NCI-H2227 (cell line): ENCODE results near the gene EBF3.

Experiments used
- DNase-seq: peaks from one replicate; lab custom pipeline; 2025; ENCODE audit not compliant: unreplicated experiment; lab: John Stamatoyannopoulos, UW

The EBF3 gene

DNA sequence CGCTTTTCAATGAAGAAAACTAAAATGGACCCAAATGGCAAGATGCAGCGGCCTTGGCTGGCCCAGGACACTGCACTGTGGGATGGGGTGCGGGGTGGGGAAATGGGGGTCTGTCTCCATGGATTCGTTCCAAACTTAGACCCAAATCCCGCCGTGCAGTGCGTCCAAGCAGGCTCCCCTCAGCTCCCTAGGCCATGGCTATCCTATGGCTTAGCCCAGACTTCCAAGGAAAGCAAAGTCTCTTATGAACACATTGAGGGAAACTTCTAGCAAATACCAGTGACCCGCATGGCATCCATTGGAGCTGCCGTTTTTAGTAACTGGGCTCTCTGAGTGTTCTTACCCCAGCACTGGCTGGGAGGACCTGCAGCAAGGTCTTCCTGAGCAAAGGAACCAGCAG, 122.5 kb downstream of the EBF3 start:
- no peak for DNase-seq

DNA sequence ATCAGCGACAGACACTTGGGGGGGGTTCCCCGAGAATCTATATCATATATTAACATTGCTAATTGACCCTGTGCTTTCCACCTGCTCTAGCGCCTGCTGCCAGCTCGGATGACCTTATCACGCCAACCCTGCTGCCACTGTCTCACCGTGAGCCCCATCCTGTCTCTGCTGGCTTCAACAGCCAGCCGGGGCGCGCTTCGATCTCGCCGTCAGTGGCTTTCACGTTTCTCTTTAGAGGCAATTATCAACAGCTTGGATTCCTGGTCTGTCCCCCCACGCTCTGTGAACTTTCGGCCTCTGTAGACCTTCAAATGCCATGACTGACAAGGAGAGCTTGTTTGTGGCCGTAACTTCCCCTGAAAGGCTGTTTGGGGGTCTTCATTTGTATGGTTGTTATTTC, 123.0 kb downstream of the EBF3 start:
- DNase-seq = no peak

DNA sequence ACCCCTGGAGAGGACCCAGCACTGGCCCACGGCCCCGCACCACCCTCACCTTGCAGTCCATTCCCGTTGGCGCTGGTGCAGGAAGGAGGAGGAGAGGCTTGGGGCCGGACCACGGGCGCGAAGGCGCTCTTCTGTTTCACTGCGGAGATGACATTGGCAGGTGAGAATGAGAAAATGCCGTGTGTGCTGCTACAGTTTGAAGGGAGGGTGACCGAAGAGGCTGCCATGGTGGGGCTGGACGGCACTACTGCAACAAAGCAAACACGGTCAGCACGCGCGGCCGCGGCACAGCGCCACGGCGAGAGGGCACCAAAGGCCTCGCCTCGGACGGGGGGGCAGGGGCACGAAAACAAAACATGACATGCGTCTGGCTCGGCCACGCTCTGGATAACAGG, 123.9 kb downstream of the EBF3 start:
- no peak for DNase-seq

DNA sequence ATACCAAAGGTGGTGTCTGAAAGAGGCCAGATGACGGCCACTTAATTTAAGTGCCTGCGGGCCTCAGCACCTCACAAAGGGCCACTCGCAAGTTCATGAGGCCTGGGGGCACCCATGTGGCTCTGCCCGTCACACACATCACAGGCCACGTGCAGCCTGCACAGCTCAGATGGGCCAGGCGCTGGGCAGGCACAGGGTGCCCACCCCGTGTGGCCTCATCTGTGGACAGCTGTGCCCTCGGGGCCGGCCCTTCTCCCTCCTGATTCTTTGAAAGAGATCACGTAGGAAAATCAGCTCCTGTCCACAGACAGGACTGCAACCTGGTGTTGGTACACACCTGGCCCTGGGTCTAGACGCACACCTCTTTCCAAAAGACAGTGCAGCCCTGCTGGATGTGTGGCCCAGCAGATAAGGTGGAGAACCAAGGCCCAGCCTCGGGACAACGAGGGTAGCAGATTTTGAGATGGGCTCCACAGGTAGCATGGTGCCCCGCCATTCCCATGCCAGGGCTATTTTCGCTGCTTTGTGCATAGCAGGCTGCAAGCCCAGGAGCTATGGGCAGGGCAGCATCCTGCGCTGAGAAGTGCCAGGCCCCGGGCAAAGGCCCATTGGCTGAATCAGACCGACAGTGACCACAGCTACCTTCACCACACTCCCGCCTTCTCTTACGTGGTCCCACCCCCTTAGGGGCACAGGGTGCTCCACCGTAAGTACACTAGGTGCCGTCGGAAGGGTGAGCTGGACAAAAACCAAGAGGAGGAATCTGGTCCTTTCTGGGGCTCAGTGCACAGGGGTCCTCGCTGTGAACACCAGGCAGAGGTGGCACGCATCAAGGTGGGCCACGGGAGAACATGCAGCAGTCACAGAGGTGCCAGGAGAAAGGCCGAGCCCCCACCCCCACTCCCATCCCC, 124.5 kb downstream of the EBF3 start:
- DNase-seq = no peak

DNA sequence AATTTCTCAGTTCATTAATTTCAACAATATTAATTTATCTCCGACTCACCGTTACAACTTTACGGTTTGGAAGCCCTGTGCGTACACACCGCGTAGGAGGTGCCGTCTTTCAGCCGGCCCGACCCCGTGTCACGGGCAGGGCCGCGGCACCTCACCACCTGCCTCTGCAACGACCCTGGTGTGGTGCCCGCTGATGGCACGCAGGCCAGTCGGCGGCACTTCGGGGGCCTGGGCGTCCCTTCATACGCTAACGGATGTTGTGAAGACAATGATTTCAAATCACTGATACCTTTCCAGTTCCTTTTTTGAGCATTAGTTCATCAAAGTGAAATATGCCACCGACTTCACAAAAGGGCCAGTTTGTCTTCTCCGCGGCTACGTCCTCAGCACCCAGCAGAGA, 125.3 kb downstream of the EBF3 start:
- no peak for DNase-seq

DNA sequence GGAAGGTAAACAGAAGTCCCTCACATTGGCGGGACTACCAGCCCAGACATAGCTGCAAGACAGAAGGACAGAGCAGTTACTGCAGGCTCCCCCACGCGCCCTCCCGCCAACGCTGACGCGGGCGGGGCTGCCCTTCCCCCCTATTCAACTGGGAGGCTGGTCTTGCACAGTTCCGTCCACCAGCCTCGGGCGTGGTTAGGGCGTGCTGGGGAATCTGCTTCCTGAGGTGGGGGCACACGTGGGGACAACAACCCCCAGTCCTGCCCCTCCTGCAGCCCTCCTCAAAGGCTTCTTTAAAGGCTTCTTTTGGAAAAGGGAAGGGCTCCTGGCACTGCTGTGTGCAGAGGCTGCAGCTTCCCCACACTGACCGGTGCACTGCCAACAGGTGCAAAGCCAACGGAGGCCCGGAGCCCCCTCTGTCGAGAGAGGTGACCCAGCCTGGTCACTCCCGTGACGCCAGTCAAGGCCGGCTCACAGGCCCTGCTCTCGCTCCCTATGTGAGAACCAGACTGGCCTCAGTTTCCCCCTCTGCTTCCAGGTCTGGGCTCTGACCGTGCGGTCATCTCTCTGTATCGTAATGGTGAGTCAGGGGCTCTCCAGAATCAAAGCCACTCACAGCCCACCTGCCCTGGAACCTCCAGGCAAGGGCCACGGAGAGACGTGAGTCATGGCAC, 126.0 kb downstream of the EBF3 start:
- DNase-seq = no peak

DNA sequence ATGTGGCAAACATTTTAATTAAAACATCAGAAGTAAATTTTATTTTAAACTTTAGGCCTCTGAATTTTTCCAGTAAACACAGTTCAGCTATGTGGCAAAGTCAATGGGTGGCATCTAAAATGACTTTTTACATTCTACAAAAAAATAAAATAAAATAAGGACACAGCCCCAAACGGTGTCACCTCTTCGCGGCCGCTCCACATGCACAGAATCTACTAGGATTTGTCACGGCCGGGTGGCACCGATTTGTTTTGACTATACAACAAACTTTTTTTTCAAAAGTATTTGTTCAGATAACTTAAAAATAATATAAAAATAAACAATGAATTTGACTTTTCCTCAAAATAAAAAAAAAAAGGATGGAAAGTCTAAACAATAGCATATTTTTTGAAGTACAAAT, 127.8 kb downstream of the EBF3 start:
- DNase-seq = no peak

DNA sequence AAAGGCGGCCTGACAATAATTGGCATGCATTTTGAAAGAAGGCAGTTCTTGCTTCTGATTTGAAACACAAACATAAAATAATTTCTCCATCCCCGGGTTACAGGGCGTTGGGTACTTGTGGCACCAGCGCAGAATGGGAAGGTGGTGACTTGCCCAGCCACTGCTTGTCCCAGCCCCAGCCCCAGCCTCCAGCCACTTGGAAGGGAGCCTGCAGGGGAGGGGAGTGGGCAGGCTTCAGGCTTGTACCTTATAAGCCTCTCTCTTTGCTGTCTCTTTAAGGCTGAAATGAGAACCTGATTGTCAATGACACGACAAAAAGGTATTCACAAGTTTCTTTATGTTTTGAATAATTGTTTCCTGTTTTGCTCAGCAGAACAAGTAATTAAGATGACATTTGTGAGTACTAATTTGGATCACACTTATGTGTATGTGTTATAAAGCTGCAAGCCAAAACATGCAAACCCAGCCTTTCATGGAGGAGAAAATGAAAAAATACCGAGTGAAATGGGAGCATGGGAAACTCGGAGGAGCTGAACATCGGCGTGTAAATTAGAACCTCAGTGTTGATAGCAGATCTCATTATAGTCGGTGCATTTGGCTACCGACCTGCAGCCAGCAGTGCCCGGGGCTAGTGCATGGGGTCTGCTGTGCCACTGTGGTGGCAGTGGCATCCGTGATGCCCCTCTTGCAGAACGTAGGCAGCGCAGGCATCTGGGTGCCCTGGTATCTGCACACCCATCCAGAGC, 129.9 kb downstream of the EBF3 start:
- no peak for DNase-seq

DNA sequence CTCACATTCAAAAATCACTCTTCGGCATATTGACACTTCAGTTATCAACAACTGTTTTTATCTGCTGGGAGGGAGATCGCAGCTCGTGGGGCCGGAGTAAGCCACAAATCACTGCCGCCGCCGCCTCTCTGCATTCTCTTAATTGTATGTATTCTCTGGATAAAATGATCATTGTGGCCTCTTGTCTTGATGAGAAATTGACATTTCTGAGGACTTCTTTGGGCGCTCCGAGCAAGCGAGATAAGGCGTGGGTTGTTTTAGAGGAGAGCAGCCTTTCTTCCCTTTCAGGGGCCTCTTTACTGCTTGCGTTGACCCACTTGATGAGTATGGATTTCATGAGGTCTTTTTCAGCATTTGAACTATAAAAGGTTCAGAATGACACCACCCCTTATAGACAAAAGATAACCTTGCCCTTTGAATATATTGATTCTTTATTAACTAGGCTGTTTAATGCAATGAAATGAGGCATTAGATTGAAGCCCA, 130.6 kb downstream of the EBF3 start:
- no peak for DNase-seq

DNA sequence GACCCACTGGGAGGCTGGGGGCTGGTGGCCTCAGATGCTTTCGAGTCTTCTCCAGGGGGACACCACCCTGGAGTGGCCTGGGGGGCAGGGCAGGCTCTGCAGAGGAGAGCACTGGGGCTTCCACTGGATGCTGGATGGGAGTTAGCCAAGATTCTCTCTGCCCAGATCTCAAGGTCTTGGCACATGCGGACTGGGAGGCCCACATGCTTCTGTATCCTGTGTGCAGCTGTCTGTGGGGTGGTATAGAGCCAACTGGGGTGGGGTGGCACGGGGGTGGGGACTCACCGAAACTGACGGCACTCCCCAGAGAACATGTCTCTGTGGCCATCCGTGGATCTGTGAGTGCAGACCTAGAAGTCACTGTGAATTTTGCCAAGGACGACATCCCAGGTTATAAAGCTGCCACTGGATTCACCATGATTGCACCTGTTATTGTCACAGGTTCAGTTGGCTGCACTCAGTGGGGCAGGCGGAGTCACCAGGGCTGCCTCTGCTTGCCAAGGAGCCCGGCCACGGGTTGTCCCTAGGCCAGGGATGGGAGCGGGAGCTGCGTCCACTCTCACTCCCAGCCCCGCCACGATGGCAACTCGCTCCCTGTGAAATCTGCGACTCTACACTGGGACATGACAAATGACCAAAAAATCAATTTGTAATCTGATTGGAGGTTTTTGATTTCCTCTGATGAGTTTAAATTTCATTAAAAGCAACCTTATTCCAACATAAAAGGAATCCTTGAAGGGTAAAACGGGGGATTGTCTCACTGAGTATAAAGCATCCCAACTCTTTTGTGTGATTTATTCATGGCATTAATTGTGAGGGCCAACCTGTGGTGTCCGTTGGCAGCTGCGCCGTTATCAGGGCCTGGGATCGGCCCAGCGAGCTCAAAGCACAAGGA, 131.3 kb downstream of the EBF3 start:
- no peak for DNase-seq

DNA sequence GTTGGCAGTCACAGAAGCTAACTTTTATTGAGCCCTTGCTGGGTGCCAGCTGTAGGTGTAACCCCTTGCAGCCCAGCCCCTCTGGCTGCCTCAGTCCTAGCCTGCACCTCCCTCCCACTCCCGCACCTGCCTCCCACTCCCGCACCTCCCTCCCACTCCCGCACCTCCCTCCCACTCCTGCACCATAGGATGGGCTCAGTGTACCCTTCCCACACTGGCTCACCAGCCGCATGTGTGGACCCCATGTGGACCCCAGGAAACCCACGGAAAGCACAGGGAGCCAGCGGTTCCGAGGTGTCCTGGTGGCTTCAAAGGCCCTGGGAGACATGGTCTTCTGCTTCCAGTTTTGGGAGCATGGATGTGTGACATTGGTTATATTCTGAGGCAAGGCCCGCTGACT, 132.9 kb downstream of the EBF3 start:
- DNase-seq = no peak

DNA sequence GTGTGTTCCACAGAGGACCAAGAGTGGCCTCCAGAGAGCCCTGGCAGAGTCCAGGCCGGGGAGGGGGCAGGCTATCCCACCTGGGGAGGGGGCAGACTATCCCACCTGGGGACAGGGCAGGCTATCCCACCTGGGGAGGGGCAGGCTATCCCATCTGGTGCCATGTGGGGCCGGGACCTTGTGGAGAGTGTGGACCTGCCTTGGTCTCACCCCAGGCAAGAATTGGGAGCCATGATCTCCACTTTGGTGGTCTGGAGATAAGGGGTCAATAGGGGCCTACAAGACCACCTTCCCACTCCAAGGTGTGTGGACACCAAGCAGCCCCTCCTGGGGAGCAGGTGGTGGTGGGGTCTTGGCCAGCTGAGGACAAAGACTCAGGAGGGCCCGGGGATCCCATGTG, 138.2 kb downstream of the EBF3 start:
- DNase-seq = no peak

DNA sequence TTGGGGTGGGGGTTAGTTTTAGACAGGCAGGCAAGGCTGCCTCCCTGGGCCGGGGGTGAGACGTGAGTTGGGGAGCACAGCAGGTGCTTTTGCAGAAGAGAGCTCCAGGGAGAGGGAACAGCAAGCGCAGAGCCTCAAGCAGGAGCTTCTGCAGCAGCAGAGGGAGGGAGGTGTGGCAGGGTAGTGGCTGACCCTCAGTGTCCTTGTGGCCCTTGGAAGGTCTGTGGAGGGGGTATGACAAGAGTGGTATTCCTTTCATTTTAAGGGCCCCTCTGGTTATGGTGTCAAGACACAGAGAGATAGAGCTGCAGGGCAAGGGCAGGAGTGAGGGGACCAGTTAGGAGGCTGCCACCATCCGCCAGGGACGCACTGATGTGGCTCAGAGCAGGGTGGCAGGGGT, 138.9 kb downstream of the EBF3 start:
- DNase-seq = no peak

DNA sequence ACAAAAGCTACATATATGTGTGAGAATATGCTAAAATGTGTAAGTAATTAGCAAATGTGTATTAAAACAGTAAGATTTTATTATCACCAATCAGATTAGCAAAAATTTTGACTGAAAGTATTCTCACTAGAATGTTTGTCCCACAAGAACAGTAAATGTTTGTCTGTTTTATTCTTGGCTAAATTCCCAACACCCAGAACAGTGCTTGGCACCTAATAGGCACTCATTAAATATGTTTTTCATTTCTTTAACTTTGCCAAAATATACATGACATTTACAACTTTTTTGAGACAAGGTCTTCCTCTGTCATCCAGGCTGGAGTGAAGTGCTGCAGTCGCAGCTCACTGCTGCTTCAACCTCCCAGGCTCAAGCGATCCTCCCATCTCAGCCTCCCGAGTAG, 143.6 kb downstream of the EBF3 start:
- DNase-seq = no peak

DNA sequence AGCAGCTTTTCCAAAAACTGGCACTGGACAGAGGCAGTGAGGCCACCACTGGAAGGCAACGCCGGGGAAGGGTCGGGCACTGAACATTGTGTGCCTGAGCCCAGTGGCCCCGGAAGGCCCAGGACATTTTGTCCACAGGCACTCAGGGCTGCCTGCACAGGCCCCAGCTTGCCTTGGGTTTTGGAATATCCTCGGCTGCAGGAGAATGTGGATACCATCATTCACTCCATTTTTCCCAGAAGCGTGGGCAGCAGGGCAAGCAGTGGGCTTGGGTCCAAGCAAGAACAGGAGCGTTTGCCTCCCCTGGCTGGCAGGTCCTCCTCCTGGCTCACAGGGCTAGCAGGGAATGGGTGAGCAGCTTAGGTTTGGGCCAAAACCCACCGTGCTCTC, 147.4 kb downstream of the EBF3 start:
- no peak for DNase-seq

DNA sequence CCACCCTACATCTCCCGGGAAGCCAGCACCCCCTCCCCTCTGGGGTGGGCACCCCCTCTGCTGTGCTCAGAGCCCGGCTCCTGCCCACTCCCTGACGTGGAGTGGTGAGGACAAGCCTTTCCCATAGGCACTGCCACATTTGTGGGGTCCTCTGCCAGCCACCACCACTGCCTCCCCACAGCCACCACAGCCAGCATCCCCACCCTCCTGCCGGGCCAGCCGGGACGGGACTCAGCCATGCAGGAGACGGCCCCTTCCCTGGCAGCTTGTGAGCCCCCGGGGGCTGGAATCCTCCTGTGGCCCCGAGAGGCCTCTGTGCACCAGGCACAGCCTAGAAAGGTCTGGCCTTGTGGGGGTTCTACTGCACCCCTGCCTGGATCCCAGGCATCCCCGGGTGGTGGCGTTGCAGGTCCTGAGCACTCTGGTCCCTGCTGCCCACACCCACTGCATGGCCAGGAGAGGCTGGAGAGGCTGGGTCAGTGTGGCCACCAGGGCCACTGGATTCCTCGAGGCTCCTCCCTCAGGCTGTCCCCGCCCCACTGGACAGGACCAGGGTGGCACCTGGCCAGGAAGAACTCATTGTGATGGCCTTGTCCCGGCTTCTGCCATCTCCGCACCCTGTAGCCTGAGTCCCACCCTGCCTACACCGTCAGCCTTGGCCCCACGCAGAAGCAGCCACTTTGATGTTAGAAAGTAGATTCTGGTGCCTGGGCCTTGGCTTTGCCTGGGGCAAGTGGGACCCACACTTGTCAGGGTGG, 148.0 kb downstream of the EBF3 start:
- DNase-seq = no peak

DNA sequence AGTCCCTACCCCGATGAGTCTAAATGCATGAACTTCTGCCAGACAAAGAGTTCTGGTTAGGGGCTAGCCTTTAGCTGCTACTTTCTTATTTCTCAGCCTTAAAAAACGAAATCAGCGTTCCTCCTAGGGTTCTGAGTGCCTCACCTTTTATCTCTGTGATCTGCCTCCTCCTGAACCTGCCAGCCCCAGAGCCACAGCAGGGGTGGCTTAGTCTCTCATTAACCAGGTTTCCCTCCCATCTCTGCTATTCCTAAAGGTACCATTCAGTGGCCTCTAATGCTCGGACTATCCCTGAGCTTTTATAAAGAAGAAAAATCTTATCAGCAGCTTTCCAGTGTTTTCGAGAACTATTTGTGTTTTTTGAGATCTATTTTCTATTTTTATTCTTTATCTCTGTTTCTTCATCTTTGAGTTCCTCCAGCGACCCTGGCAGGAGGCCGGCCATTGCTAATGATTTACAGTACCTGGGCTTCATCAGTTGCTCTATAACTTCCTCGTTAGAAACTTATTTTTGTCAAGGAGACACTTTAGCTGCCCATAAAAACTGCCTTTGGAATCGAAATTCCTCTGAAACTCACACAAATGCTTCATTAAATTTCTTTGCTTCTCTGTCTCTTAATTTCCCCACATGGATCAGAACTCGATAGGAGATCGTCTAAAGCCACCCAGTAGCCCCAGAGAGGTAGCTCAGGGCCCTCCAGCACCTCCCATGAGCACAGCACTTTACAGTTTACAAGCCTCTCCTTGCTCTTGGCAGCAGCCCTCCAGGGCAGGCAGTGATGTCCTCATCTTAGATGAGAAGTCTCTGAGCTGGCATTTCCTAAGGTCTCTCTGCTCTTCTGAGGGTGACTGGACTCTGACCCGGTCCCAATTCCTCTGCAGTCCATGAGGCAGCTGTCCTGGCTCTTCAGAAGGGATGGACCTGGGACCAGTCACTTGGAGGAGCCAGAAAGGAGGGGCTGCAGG, 149.1 kb downstream of the EBF3 start:
- DNase-seq = no peak

DNA sequence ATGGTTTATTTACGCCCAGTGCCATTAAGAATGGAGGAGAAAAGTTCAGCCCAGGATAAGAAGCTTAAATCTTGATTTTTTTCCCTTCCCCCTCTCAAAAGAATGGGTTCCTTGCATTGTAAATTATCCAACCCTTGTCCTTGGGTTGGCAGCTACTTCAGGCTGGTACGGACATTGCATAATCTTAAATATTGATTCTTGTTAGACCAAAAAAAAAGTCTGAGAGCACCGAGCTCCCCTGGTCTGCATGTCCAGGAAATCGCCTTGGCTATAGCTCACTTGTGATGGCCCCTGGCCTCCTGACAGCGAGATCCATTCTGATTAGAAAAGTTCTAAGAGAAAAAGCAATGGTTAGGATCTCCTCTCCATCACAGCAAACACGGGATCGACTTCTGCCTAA, 151.7 kb downstream of the EBF3 start:
- DNase-seq = no peak

DNA sequence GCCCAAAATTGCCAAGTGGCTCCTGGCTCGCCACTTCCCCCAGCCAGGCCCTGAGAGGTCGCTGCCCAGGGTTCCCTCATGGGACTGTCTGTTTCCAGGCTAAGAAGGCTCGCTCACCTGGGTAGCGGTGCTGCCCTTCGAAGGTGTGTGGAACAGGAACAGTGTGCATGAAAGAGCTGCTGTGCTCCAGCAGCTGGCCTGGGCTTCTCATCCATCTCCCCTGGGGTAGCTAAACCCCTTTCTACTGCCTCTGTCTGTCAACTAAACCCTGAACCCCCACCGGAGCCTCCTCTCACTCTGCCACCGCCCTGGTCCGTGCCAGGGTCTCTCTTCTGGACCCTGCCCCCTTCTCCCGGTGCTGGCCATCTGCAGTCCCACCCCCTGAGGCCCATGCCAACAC, 152.9 kb downstream of the EBF3 start:
- DNase-seq = no peak
